ENCODE data around the gene TMEM209. TPM values are rescaled to one million over a fixed set of nuclear protein-coding genes. Genes with fewer than 3 reads are reported as not detected.
"Not testable (repeated sequence)": the region's sequence is repeated elsewhere in the genome, so short reads cannot be mapped to it uniquely, and the experiment has no call there.

TMEM209 gene
- total RNA-seq, 4 donors from 2014 or later = 9.6 to 17.3 (median 12.5) TPM

DNA sequence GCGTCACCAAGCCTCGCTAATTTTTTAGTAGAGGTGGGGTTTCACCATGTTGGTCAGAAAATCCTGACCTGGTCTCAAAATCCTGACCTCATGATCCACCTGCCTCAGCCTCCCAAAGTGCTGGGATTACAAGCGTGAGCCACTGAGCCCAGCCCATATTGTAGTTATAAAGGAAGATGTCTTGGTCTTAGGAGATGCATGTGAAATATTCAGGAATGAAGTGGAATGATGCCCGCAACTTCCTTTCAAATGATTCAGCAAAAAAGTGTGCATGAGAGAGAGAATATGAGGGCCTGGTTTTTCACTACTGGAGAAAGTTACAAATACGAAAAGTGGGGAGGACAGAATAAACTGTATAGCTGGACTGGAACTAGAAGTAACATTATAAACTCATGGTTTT, 15.9 kb downstream of the TMEM209 start:
- H3K27me3 ChIP-seq = no peaks in the 10 kb centered on the region
- no peak overlapping the region for H3K4me3 ChIP-seq
- DNase-seq (ENCODE audit: low spot score in 2 of 2) = no peak
- H3K36me3 ChIP-seq = peaks cover 0 to 70% (median 2%) of the 10 kb centered on the region in 3 donors
- WGBS, 2 donors = 76 to 94% methylated on average over 5 of the region's 5 CpGs
- no peak overlapping the region for H3K27ac ChIP-seq
- H3K4me1 ChIP-seq = no peaks in the 10 kb centered on the region
- H3K9me3 ChIP-seq = no peaks in the 10 kb centered on the region
- TF ChIP-seq POLR2A (IDR thresholded peaks at IDR 0.05) (no peak), EP300 (IDR thresholded peaks at IDR 0.05) (no peak)
- TF ChIP-seq, protein P1, sequence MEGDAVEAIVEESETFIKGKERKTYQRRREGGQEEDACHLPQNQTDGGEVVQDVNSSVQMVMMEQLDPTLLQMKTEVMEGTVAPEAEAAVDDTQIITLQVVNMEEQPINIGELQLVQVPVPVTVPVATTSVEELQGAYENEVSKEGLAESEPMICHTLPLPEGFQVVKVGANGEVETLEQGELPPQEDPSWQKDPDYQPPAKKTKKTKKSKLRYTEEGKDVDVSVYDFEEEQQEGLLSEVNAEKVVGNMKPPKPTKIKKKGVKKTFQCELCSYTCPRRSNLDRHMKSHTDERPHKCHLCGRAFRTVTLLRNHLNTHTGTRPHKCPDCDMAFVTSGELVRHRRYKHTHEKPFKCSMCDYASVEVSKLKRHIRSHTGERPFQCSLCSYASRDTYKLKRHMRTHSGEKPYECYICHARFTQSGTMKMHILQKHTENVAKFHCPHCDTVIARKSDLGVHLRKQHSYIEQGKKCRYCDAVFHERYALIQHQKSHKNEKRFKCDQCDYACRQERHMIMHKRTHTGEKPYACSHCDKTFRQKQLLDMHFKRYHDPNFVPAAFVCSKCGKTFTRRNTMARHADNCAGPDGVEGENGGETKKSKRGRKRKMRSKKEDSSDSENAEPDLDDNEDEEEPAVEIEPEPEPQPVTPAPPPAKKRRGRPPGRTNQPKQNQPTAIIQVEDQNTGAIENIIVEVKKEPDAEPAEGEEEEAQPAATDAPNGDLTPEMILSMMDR (IDR thresholded peaks at IDR 0.05) = no peak

DNA sequence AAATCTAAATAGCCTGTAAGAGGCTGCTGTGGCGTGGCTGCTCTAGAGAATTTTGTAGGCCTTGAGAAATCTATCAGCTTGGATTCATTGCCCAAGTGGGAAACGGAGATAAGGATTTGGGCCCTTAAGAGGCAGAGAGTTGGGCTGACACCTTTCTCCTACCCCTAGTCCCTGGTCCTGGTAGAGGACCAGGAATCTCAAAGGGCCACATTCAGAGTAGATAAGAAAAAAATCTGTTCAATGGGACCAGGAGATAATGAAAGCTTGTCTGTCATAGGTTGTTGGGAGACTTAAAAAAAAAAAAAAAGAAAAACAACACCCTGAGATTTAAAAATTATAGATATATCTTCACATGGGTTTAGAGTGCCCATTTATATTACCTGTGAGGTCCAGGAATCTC, 17.8 kb downstream of the TMEM209 start:
- 97 to 98% methylated on average over 2 of the region's 2 CpGs for whole genome bisulfite sequencing, 2 donors
- no peak for DNase-seq (ENCODE audit: low spot score in 2 of 2)
- Histone ChIP-seq H3K36me3 (peaks cover 0 to 70% (median 2%) of the 10 kb centered on the region in 3 donors), H3K4me3 (no peak overlapping the region), H3K4me1 (no peaks in the 10 kb centered on the region), H3K9me3 (no peaks in the 10 kb centered on the region), H3K27ac (no peak overlapping the region), H3K27me3 (no peaks in the 10 kb centered on the region)
- TF ChIP-seq, protein P1 (IDR thresholded peaks at IDR 0.05) = no peak

DNA sequence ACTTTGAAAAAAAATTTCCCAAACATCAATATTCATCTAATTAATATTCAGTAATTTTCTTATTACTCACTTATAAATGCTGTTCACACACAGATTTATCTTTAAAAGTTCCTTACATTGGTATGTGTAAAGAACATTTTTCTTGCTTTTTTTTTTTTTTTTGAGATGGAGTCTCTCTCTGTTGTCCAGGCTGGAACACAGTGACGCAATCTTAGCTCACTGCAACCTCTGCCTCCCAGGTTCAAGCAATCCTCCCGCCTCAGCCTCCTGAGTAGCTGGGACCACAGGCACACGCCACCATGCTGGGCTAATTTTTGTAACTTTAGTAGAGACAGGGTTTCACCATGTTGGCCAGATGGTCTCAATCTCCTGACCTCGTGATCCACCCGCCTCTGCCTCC, 20.9 kb downstream of the TMEM209 start:
- H3K4me3 ChIP-seq; H3K27ac ChIP-seq; H3K4me1 ChIP-seq; H3K27me3 ChIP-seq; H3K9me3 ChIP-seq; DNase-seq (ENCODE audit: low spot score in 2 of 2): not testable (repeated sequence)
- WGBS, 2 donors = 79 to 97% methylated on average over 5 of the region's 5 CpGs
- H3K36me3 ChIP-seq = peaks cover 0 to 70% (median 2%) of the 10 kb centered on the region in 3 donors

DNA sequence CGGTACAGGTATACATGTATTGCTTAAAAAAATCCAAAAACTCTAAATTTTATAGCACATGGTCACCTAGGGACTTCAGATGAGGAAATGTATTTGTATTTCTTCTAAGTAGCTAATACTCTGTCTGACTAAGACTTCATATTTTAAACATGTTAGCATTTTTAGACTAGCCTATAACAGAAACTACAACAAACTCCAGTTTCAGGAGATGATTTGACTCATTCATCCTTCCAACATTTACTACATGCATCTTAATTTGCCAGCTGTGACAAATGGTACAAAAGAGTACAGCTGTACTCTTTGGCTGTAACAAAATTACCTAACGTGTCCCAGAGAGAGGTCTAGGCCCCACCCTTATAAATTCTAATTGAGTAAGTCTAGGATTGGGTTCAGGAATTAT, 22.2 kb downstream of the TMEM209 start:
- Histone ChIP-seq H3K36me3 (peaks cover 0 to 68% (median 2%) of the 10 kb centered on the region in 3 donors), H3K4me1 (no peaks in the 10 kb centered on the region), H3K27me3 (no peaks in the 10 kb centered on the region), H3K4me3 (no peak overlapping the region), H3K27ac (no peak overlapping the region), H3K9me3 (no peaks in the 10 kb centered on the region)
- WGBS, 2 donors = 72 to 85% methylated on average over 2 of the region's 2 CpGs
- DNase-seq (ENCODE audit: low spot score in 2 of 2) = no peak
- TF ChIP-seq POLR2A (IDR thresholded peaks at IDR 0.05) = no peak
- no peak for TF ChIP-seq EP300 (IDR thresholded peaks at IDR 0.05)
- TF ChIP-seq, protein P1 (IDR thresholded peaks at IDR 0.05) = no peak

DNA sequence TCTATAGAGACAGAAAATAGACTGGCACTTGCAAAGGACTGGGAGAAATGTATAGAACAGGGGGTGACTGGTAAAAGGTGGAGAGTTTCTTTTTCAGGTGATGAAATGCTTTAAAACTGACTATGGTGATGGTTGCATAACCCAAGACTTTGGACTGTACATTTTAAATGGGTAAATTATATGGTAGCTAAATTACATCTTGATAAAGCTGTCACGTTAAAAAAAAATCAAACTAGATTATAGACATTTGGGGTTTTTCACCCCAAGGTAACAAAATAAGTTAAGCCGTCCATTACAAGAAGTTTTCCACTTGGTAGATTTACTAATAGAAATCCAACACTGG, 24.0 kb downstream of the TMEM209 start:
- WGBS, 2 donors = 94 to 95% methylated on average over 2 of the region's 2 CpGs
- Histone ChIP-seq H3K9me3 (no peaks in the 10 kb centered on the region), H3K27me3 (no peaks in the 10 kb centered on the region), H3K4me3 (no peak overlapping the region), H3K4me1 (no peaks in the 10 kb centered on the region), H3K36me3 (peaks cover 0 to 77% (median 0%) of the 10 kb centered on the region in 3 donors), H3K27ac (no peak overlapping the region)
- DNase-seq (ENCODE audit: low spot score in 2 of 2) = no peak
- TF ChIP-seq EP300 (IDR thresholded peaks at IDR 0.05) (no peak), POLR2A (IDR thresholded peaks at IDR 0.05) (no peak)
- TF ChIP-seq, protein P1 (IDR thresholded peaks at IDR 0.05) = no peak

DNA sequence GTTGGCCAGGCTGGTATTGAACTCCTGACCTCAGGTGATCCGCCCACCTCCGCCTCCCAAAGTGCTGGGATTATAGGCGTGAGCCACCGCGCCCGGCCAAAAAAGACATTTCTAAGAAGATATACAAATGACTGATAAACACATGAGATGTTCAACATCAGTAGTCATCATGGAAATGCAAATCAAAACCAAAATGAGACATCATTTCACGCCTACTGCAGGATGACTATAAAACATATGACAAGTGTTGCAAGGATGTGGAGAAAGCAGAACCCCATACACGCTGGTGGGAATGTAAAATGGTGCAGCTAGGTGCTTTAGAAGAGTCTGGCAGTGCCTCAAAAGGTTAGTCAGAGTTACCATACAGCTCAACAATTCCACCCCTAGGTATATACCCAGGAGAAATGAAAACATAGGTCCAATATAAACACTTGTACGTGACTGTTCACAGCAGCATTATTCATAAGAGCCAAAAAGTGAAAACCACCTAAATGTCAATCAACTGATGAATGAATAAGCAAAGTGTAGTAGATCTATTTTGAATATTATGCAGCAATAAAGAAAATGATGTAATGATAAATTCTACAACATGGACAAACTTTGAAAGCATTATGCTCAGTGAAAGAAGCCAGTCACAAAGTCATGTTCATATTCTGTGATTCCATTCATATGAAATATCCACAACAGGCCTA, 24.5 kb downstream of the TMEM209 start:
- WGBS, 2 donors = 90% methylated on average over 9 of the region's 9 CpGs
- Histone ChIP-seq H3K36me3 (peaks cover 0 to 77% (median 0%) of the 10 kb centered on the region in 3 donors), H3K4me3 (no peak overlapping the region), H3K27ac (no peak overlapping the region), H3K4me1 (no peaks in the 10 kb centered on the region), H3K27me3 (no peaks in the 10 kb centered on the region), H3K9me3 (no peaks in the 10 kb centered on the region)
- TF ChIP-seq EP300 (IDR thresholded peaks at IDR 0.05) = no peak
- TF ChIP-seq, protein P1 (IDR thresholded peaks at IDR 0.05) = no peak
- TF ChIP-seq POLR2A (IDR thresholded peaks at IDR 0.05) = no peak
- no peak for DNase-seq (ENCODE audit: low spot score in 2 of 2)
